SJCRH30 (cell line): ENCODE results near the gene PKN1. TPM values are rescaled to one million over a fixed set of nuclear protein-coding genes. Genes with fewer than 3 reads are reported as not detected.
"Not testable (repeated sequence)": the region's sequence is repeated elsewhere in the genome, so short reads cannot be mapped to it uniquely, and the experiment has no call there.

Source experiments
- DNase-seq, 2 experiments: peaks; one replicate each; pipeline ENCODE4 v3.0.0-alpha.2; 2015 to 2020
- H3K27ac ChIP-seq: fragments of 250-450 bp; sonication (Bioruptor Pico); 2 replicates; pipeline ENCODE4 v1.5.1; 2020; ENCODE audit warnings: mild to moderate bottlenecking, moderate library complexity
- H3K27me3 ChIP-seq: fragments of 250-450 bp; sonication (Bioruptor Pico); 2 replicates; pipeline ENCODE4 v1.5.1; 2020; ENCODE audit warnings: mild to moderate bottlenecking, moderate library complexity
- H3K36me3 ChIP-seq: fragments of 250-450 bp; sonication (Bioruptor Pico); 2 replicates; pipeline ENCODE4 v1.5.1; 2020; ENCODE audit warnings: mild to moderate bottlenecking, moderate library complexity
- H3K4me1 ChIP-seq: fragments of 250-450 bp; sonication (Bioruptor Pico); 2 replicates; pipeline ENCODE4 v1.5.1; 2020; ENCODE audit warnings: mild to moderate bottlenecking, moderate library complexity
- H3K4me3 ChIP-seq: fragments of 250-450 bp; sonication (Bioruptor Pico); 2 replicates; pipeline ENCODE4 v1.5.1; 2020; ENCODE audit warnings: mild to moderate bottlenecking, moderate library complexity
- H3K9me3 ChIP-seq: fragments of 250-450 bp; sonication (Bioruptor Pico); replicated peaks from 2 replicates; pipeline ENCODE4 v1.5.1; 2020; ENCODE audit warnings: mild to moderate bottlenecking, moderate library complexity
- total RNA-seq: library from RNA; depleted of rRNA; stranded (reverse); fragments of >200 nt; shearing (Covaris generic); gene quantifications from 2 replicates; pipeline ENCODE4 v1.2.3, GENCODE V29; 2014

Gene PKN1
- total RNA-seq, 1 experiment from 2014 or later = 66.2 TPM

DNA sequence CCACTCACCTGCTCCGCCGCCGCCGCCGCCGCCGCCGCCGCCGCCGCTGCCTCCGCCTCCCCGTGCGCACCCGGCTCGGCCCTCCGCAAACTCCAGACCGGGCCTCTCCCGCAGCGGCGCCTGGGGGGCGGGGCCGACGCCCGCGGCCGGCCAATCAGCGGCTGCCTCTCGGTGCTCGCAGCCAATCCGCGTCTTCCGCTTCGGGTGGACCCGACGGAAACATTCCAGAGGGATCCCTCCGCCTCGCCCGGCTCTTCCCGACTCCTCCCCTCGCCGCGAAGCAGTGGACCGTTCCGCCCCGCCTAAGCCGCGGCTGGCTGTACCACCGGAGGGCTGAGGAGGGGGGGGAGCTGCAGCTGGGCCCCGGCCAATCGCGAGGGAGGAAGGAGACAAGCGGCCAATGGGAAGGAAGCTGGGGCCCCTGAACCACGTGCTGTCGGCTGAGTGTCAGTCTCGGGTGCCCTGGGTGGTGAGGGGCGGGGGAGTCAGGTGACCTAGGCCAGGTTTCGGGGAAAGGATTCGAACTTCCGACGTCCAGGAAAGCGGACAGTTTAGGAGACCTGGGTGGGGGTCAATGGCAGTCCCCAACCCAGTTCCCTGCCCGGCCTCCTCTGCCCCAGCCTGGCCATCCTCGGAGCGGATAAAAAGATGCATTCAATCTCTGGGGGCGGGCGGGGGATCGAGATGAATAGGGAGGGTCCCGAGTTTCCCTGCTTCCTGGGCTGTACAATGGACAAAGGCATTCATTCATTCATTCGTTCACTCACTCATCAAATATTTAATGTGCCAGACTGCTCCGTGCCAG lies 63.1 kb downstream of the PKN1 start, which contains the start of gene GIPC1:
Gene GIPC1, minus strand, starts transcription at position 99 of the 805 bp plus-strand sequence. CDS start 13,151 bp downstream, outside the sequence.
- Histone ChIP-seq H3K27me3 (no peaks in the 10 kb centered on the region), H3K27ac (no peak within 1 kb of the TSS), H3K9me3 (no peaks in the 10 kb centered on the region), H3K4me1 (no peaks in the 10 kb centered on the region), H3K4me3 (peak within 1 kb of the TSS; percentile 62), H3K36me3 (peaks cover 5% of the 10 kb centered on the region)
- peak; percentile 99 to 100 for DNase-seq

DNA sequence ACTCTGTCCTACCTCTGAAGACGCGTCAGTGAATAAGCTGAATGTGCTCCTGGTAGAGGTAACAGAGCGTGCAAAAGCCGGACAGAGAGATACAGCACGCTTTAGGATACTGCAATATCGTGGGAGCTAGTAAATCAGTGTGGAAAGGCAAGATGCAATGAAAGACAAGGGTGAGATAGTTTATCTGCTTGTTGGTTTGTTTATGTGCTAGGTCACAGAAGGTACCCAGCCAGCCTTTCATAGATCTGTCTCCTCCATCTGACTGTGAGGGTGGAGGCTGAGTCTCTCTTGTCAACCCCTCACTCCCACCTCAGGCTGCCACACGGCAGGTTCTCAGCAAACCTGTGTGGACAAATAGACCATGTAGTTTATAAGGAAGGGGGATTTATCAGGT lies 63.7 kb downstream of the PKN1 start:
- Histone ChIP-seq H3K36me3 (no peaks in the 10 kb centered on the region; the same call in 1 of the 2 replicates), H3K4me1 (no peaks in the 10 kb centered on the region), H3K27me3 (no peaks in the 10 kb centered on the region), H3K27ac (no peak overlapping the region), H3K9me3 (no peaks in the 10 kb centered on the region), H3K4me3 (peak overlapping the region; percentile 62)
- DNase-seq = no peak

DNA sequence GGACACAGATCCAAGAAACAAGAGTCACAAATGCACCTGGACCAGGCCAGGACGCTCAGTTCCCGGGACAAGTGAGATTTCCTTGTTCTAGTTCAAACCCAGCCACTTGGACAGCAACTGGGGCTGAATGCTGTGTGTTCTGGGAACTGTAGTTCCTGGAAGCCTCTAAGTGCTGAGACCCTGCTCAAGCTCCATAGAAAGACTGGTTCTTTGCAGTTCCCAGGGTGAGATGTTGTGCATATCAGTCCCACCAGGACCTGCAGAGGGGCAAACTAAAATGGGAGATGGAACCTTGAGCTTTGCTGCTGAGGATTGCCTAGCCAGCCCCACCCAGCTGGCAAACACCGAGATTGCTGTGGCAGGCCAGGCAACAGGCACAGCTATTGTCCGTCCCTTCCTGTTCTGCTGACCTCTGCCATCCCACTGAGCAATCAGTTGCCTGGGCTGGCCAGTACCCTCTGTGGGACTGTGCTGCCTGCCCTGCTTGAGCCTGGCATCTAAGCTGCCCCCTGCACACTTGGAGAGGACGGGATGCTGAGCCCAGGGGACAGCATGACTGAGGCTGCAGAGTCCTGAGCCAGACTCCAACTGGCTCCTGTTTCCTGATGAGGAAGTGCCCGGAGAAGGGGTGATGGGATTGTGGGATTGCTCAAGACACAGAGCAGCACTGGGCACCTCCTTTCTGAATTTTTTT lies 64.3 kb downstream of the PKN1 start:
- no peak for DNase-seq
- peaks cover 3% of the 10 kb centered on the region; the same call in 1 of the 2 replicates for H3K27me3 ChIP-seq
- no peaks in the 10 kb centered on the region; the same call in 1 of the 2 replicates for H3K36me3 ChIP-seq
- H3K27ac ChIP-seq = no peak overlapping the region
- H3K4me1 ChIP-seq = no peaks in the 10 kb centered on the region
- H3K9me3 ChIP-seq = no peaks in the 10 kb centered on the region
- no peak overlapping the region for H3K4me3 ChIP-seq

DNA sequence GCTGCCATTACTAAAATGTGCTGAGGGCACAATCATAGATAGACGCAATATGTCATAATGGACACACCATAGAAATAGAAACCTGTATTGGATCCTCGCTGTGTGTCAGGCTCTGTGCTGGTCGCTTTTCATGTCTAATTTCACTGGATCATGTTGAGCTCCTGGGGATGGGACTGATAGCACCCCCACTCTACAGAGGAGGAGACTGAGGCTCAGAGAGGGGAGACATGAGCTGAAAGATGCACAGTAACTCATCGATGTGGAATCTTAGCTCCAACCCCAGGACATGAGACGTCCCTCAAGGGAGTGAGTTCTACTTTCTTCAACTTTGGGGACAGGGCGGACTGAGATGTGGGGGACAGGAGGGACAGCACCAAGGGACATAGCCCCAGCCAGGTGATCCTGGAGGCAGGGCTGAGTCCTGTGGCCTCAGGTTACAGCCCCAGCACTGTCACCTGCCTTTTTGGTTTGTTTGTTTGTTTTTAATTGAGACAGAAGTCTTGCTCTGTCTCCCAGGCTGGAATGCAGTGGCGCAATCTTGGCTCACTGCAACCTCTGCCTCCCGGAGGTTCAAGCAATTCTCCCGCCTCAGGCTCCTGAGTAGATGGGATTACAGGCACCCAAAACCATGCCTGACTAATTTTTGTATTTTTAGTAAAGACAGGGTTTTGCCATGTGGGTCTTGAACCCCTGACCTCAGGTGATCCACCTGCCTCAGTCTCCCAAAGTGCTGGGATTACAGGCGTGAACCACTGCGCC lies 69.4 kb downstream of the PKN1 start:
- Histone ChIP-seq H3K27ac (no peak overlapping the region), H3K4me3 (no peak overlapping the region), H3K4me1 (0 out of 2 replicates have a peak, but pooled peaks cover 6% of the 10 kb centered on the region), H3K27me3 (peaks cover 4% of the 10 kb centered on the region; the same call in 1 of the 2 replicates), H3K36me3 (no peaks in the 10 kb centered on the region), H3K9me3 (no peaks in the 10 kb centered on the region)
- DNase-seq = no peak

DNA sequence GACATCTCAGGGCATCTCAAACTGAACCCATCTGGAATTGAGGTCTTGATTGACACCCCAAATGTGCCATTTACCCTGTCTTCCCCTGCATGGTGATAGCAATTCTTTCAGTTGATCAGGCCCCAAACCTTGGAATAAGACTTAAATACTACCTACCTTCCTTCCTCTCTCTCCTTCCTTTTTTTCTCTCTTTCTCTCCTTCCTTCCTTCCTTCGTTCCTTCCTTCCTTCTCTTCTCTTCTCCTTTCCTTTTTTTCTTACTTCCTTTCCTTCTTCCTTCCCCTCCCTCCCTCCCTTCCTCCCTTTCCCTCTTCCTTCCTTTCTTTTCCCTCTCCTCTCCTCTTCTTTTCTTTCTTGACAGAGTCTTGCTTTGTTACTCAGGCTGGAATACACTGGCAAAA lies 70.2 kb downstream of the PKN1 start:
- DNase-seq = no peak
- H3K27ac ChIP-seq = no peak overlapping the region

DNA sequence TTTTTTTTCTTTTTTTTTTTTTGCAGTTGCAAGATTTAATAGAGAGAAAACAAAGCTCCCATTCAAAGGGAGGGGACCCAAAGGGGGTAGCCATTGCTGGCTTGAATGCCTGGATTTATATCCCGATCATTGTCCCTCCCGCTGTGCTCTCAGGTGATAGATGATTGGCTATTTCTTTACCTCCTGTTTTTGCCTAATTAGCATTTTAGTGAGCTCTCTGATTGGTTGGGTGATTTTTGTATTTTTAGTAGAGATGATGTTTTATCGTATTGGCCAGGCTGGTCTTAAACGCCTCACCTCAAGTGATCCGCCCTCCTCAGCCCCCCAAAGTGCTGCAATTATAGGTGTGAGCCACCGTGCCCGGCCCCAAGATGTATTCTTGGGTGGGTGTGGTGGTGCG lies 71.5 kb downstream of the PKN1 start:
- H3K4me1 ChIP-seq, DNase-seq, H3K27me3 ChIP-seq, H3K27ac ChIP-seq, H3K36me3 ChIP-seq, H3K4me3 ChIP-seq, H3K9me3 ChIP-seq: not testable (repeated sequence)

More for the DNA sequence above, 70.2 kb downstream of the PKN1 start:
- Histone ChIP-seq H3K4me1 (0 out of 2 replicates have a peak, but pooled peaks cover 6% of the 10 kb centered on the region), H3K27me3 (peaks cover 4% of the 10 kb centered on the region; the same call in 1 of the 2 replicates), H3K9me3 (no peaks in the 10 kb centered on the region), H3K4me3 (no peak overlapping the region), H3K36me3 (no peaks in the 10 kb centered on the region)

DNA sequence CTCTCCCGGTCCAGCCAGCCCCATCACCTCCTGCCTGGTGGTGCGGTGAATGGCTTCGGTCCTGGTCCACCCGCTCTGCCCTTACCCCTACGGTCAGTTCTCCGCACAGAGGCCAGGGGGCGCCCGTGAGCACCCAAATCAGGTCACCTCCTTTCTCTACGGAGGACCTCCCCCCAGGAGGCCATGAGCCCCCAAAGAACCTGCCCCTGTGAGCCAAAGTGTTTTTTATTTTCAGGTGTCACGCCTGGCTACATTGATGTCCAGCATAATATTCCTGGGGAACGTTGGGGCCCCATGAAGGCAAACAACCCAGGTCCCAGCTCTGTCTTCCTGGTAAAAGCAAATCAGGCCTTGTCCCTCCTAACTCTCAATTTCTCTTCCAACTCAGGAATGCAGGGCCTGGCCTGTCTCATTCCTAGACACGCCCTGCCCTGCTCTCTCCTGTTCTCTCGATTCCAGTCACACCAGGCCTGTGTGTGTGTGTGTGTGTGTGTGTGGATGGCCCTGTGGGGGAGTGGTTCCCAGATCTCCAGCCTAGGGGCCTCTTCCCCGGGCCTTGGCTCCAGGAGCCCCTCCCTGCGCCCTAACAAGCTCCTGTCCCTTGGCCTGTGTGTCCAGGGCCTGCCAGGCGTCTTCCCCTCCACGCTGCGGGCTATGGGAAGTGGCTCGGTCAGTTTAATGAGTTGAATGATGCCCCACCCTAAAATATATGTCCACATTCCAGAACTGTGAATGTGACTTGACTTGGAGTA lies 72.6 kb downstream of the PKN1 start:
- no peaks in the 10 kb centered on the region for H3K9me3 ChIP-seq
- 0 out of 2 replicates have a peak, but pooled peaks cover 6% of the 10 kb centered on the region for H3K4me1 ChIP-seq
- DNase-seq = peak; percentile 80 to 90
- peak overlapping the region; percentile 66 for H3K27ac ChIP-seq
- H3K36me3 ChIP-seq = no peaks in the 10 kb centered on the region
- peaks cover 4% of the 10 kb centered on the region; the same call in 1 of the 2 replicates for H3K27me3 ChIP-seq
- H3K4me3 ChIP-seq = peak overlapping the region; percentile 9; the same call in 1 of the 2 replicates

DNA sequence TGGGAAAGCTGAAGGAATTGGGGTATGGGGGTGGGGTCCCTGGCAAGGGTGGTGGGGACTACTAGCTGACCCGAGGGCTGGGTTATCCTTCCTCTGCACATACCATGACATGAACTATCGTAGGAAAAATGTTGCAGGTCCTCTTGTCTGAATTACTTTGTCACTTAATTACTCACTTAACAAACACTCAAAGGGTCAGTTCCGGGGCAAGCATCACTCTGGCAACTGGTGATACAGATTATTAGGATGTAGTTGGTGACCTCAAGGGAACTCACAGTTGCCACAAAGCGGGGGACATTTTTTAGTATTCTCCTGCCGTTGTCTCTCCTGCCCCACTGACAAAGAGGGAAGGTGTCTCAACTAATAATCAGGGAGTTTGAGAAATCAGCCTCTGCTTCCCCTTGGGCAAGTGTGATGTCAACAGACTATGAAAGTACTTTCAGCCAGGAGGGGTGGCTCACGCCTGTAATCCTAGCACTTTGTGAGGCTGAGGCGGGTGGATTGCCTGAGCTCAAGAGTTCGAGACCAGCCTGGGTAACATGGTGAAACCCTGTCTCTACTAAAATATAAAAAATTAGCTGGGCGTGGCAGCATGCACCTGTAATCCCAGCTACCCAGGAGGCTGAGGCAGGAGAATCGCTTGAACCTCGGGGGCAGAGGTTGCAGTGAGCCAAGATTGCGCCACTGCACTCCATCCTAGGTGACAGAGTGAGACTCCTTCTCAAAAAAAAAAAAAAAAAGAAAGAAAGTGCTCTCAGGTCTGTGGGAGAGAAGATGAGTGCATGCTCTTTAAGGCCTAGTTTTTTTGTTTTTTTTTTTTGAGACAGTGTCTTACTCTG lies 74.8 kb downstream of the PKN1 start:
- Histone ChIP-seq H3K4me1 (0 out of 2 replicates have a peak, but pooled peaks cover 6% of the 10 kb centered on the region), H3K36me3 (no peaks in the 10 kb centered on the region), H3K27me3 (no peaks in the 10 kb centered on the region), H3K27ac (no peak overlapping the region), H3K9me3 (no peaks in the 10 kb centered on the region), H3K4me3 (no peak overlapping the region)
- DNase-seq = peak in 1 of 2 experiments; percentile 35

DNA sequence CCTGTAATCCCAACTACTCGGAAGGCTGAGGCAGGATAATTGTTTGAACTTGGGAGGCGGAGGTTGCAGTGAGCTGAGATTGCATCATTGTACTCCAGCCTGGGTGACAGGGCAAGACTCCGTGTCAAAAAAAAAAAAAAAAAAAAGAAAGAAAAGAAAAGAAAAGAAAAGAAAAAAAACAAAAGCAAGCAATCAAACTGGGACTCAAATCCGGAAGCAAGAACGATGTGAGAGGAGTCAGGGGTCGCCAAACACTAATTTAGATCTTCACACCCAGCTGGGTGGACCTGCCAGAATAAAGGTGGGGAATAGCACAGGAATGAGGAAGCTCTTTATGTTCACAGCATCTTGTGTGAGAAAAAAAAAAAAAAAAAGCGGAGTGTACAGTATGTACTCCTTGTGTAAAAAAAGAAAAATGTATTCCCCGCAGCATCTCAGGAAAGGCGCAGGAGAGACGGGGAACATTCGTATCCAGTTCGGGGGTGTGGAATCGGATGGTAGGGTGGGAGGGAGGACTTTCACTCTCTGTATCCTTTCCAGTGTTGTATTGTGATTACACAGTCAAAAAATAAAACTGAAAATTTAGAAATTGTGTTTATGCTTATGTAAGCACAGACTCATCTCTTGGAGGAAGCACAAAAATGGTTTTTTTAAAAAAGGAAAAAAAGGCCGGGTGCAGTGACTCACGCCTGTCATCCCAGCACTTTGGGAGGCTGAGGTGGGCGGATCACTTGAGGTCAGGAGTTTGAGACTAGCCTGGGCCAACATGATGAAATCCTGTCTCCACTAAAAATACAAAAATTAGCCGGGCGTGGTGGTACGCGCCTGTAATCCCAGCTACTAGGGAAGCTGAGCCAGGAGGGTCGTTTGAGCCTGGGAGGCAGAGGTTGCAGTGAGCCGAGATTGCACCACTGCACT lies 77.5 kb downstream of the PKN1 start:
- Histone ChIP-seq H3K27me3 (no peaks in the 10 kb centered on the region), H3K4me1 (0 out of 2 replicates have a peak, but pooled peaks cover 6% of the 10 kb centered on the region), H3K36me3 (peaks cover 20% of the 10 kb centered on the region), H3K9me3 (no peaks in the 10 kb centered on the region), H3K4me3 (no peak overlapping the region), H3K27ac (no peak overlapping the region)
- DNase-seq = no peak

DNA sequence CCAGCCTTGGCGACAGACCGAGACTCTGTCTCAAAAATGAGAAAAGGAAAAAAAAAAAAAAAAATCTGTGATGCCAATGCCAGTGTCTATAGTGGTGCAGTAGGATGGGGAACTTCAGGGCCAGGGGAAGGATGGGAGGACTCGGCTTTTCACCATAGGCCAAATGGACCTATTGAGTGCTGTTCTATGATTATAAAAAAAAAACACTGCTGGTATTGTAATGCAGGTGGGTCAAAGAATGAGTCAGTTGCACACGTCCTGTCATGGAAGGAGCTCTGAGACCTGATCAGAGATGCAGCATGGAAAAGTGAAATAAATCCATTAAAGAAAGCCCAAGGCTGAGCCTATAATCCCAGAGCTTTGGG lies 78.1 kb downstream of the PKN1 start:
- Histone ChIP-seq H3K27me3 (no peaks in the 10 kb centered on the region), H3K27ac (no peak overlapping the region), H3K4me3 (no peak overlapping the region), H3K36me3 (peaks cover 27% of the 10 kb centered on the region), H3K9me3 (no peaks in the 10 kb centered on the region), H3K4me1 (peaks cover 6% of the 10 kb centered on the region; the same call in 1 of the 2 replicates)
- no peak for DNase-seq

DNA sequence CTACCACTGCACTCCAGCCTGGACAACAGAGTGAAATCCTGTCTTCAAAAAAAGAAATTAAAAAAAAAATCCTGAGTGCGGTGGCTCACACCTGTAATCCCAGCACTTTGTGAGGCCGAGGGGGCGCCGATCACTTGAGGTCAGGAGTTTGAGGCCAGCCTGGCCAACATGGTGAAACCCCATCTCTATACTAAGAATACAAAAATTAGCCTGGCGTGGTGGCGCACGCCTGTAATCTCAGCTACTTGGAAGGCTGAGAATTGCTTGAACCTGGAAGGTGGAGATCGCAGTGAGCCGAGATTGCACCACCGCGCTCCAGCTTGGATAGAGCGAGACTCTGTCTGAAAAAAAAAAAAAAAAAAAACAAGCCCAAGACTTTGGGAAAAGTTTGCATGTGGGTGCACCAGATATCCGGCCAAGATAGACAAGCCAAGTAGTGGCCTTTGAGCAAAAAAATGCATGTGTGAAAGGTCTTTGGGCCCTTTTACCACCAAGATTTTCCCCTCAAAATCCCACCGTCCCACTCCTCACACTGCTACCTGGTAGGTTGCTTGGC lies 79.4 kb downstream of the PKN1 start:
- Histone ChIP-seq H3K27ac (no peak overlapping the region), H3K4me1 (no peaks in the 10 kb centered on the region; the same call in 1 of the 2 replicates), H3K27me3 (no peaks in the 10 kb centered on the region), H3K36me3 (peaks cover 29% of the 10 kb centered on the region), H3K9me3 (no peaks in the 10 kb centered on the region), H3K4me3 (no peak overlapping the region)
- DNase-seq = no peak

DNA sequence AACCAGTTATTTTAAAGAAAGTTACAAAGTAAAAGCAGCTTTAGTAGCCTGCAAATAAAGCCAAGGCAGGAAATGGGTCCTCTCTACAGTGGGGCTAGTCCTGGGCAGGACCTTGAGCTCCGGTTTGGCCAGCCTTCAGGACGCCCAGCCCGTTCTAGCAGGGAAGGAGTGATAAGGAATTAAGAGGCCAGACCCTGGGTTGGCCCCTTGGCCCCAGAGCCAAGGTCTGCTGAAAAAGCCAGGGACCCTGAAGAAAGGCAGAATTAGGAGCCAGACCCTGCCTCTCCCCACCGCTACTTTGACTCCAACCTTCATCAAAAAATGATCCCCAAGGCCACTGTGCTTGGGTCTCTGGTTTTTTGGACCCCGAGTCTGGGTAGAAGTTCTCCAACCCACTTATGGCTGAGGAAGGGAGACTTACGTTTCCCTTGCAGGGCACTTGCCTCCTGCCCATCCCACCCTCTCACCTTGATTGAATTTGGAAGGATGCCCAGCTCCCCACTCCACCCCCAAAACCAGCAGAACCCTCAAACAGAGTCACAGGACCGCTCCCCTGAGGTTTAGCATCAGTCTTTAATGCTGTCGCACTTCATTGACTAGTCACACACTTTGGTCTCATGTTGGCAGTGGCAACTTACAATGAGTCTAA lies 81.2 kb downstream of the PKN1 start:
- H3K4me3 ChIP-seq = no peak overlapping the region
- no peaks in the 10 kb centered on the region for H3K27me3 ChIP-seq
- no peaks in the 10 kb centered on the region for H3K9me3 ChIP-seq
- peaks cover 29% of the 10 kb centered on the region for H3K36me3 ChIP-seq
- H3K27ac ChIP-seq = no peak overlapping the region
- H3K4me1 ChIP-seq = peaks cover 7% of the 10 kb centered on the region
- no peak for DNase-seq
